HG02763 (cell line): ENCODE data around the gene UNC119.

ENCODE experiments used
- ATAC-seq: cut with Tn5 transposase; IDR thresholded peaks from one replicate; pipeline ENCODE4 v1.9.1; 2021; ENCODE audit warnings: mild to moderate bottlenecking, moderate library complexity; ENCODE audit not compliant: unreplicated experiment

UNC119 gene

DNA sequence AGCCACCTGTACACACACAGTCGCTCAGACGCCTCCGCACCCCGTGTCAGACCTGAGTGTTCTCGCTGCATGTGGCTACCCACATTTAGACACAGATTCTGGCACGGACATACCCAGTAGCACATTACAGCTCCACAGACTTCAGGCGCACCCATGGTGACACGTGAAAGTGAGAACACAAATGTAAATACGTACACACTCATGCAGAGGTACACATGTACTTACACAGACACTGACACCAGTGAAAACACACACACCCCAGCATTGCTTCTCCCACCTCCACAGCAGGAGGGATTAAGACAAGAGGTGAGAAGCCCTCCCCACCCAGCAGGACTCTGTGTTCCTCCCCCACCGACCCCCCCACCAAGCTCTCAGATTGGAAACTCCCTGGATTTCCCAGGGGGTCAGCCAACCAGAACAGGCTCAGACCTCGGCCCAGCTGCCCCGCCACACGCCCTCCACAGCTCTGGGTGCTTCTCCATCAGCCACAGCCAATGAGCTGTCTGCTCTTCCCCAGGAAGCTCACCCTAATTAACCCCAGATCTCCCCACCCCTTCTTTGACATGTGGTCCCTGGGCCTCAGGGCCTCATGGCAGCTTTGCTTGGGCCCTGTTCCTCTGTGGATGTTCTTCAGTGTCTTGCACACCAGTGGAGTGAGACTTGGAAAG, 51.6 kb downstream of the UNC119 start:
- ATAC-seq = peak; percentile 55

DNA sequence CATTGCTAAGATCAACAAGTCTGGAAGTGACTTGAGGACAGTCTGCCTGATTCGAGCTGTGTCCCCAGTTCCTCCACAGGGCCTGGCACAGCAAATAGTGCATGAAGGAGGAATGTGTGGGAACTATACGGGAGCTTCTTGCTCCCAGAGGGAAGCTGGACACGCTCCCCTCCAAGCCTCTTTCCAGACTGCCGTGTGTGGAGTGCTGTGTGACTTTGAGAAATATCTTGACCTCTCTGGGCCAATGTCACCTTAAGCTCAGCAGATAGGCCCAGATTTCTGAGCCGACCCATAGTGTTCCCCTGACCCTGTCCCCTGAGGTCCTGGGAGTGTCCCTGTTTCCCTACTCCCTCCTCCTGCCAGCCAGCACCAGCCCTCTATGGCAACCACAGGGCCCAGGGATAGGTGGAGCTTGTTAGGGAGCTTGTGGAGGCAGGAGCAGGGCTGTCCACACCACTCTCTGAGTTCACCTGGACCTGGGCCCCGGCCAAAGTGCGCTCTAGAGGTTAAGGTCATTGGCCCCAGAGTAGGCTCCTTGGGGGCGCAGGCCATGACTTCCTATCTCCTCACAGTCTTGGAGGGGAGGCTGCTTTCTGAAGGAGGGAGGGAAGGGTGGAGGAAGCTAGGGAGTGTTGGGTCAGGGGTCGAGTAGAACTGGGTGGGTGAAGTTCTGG, 52.6 kb downstream of the UNC119 start:
- no peak for ATAC-seq

DNA sequence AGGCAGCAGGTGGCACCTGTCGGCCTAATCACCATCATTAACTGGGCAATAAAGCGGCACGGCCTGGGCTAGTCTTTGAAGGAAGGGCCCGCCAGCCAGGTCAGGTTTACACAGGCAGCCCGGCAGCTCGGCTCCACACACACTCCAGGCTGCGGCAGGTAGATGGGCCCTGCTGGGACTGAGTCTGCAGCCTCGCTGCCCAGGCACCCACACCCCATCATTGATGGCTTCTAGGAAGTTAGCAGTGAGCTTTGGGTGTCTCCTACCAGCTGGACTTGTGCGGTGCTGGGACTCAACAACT, 53.1 kb downstream of the UNC119 start:
- no peak for ATAC-seq

DNA sequence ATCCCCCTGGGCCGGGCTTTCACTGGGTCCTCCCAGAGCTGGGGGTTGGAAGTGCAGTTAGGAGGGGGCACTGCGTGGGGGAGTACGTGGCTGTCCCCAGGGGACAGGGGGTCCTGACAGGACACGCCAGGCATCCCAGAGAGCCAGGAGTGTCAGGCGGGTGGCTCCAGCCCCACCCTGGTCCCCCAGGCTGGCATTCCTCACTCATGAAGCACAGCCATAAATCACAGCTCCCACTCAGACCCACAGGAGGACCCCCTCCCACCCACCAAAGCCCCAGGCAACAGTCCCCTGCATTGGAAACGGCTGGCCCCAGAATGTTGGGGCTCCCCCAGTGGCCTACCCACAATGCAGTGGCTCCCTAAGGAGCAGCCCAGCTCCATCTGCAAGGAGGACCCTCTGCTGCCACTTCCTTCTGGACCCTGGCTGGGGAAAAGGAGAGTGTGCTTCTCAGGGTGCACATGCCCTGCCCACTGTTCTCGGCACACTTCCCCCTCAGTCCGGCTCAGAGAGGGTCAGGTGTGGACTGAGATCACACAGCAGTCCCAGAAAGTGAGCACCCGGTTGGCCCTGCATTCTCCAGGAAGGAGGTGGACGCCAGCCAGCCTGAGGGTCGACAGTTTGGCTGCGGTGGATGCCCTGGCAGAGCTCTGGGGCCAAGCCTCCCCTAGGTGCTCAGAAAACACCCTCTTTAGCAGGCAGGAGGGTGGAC, 53.6 kb downstream of the UNC119 start:
- no peak for ATAC-seq

DNA sequence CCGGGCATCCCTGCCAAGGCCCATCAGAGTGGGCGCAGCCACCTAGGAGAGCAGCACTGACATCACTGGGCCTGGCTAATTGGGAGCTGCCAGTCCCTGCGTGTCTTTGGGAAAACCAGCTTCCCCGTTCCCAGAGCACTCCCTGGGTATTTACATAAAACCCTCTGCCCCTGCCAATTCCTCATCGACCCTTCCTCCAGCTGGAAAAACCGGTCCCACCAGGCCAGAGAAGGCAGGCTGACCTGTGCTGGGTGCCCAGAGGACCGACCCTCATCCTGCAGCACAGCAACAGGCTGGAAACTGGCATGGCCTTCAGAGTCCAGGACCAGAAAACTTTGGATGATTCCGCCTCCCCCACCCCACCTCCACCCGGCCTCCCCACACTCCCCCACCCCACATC, 54.5 kb downstream of the UNC119 start:
- ATAC-seq = no peak
